ENCODE measurements around the gene SPEM3.
"Not testable (repeated sequence)": the region's sequence is repeated elsewhere in the genome, so short reads cannot be mapped to it uniquely, and the experiment has no call there.

SPEM3 gene

DNA sequence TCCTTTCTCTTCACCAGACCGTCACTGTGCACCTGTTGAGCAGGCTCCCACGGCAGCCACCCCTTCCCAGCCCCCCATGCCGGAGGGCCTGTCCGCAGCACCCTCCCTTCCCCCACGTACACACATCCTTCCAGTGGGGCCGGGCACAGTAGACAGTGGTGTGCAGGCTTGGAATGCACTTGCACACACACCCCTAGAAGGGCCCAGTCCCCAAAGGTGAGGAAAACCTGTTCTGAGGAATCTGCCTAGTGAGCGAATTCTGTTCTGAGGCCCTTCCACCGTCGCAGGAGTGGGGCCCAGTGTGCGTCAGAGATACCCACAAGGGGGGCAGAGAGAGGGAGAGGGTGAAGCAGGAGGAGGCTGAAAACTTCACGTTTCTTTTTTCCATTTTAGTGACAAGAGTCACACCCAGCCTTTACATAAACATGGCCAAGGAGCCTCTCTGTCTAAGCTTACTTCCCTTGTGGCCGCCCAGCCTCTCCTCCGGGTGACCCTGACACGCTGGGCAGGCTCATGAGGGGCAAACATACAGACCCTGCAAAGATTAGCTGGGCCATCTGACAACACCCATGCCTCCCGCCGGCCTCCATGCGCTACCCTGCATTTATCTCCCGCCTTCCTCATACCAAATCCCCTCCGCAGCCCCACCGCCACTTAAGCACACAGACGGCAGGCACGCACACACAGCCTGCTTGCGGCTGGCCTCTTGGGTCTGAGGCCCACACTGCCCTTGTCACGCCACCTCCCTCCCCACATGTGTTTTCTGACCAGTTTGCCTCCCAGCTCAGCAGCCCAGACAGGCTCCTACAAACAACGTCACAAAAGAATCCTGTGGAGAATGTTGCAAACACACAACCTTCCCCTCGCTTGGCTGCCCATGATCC lies 49.0 kb downstream of the SPEM3 start:
- ATAC-seq (ENCODE audit: low read depth): peak; percentile 17
- Histone ChIP-seq H3K36me3 (ENCODE audit: low read depth) (peaks cover 9% of the 10 kb centered on the region; the same call in 1 of the 2 replicates), H3K4me3 (ENCODE audit: severe bottlenecking) (peak overlapping the region; percentile 62), H3K27me3 (ENCODE audit: insufficient read depth, poor library complexity, severe bottlenecking) (no peaks in the 10 kb centered on the region), H3K9me3 (ENCODE audit: severe bottlenecking) (no peaks in the 10 kb centered on the region), H3K4me1 (ENCODE audit: insufficient read depth, poor library complexity, severe bottlenecking) (peaks cover 24% of the 10 kb centered on the region), H3K27ac (ENCODE audit: poor library complexity, severe bottlenecking) (peak overlapping the region; percentile 95)
- DNase-seq (ENCODE audit: low spot score): no peak
- TF ChIP-seq, protein P1, sequence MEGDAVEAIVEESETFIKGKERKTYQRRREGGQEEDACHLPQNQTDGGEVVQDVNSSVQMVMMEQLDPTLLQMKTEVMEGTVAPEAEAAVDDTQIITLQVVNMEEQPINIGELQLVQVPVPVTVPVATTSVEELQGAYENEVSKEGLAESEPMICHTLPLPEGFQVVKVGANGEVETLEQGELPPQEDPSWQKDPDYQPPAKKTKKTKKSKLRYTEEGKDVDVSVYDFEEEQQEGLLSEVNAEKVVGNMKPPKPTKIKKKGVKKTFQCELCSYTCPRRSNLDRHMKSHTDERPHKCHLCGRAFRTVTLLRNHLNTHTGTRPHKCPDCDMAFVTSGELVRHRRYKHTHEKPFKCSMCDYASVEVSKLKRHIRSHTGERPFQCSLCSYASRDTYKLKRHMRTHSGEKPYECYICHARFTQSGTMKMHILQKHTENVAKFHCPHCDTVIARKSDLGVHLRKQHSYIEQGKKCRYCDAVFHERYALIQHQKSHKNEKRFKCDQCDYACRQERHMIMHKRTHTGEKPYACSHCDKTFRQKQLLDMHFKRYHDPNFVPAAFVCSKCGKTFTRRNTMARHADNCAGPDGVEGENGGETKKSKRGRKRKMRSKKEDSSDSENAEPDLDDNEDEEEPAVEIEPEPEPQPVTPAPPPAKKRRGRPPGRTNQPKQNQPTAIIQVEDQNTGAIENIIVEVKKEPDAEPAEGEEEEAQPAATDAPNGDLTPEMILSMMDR (IDR thresholded peaks at IDR 0.05; ENCODE audit: poor library complexity, severe bottlenecking): no peak

DNA sequence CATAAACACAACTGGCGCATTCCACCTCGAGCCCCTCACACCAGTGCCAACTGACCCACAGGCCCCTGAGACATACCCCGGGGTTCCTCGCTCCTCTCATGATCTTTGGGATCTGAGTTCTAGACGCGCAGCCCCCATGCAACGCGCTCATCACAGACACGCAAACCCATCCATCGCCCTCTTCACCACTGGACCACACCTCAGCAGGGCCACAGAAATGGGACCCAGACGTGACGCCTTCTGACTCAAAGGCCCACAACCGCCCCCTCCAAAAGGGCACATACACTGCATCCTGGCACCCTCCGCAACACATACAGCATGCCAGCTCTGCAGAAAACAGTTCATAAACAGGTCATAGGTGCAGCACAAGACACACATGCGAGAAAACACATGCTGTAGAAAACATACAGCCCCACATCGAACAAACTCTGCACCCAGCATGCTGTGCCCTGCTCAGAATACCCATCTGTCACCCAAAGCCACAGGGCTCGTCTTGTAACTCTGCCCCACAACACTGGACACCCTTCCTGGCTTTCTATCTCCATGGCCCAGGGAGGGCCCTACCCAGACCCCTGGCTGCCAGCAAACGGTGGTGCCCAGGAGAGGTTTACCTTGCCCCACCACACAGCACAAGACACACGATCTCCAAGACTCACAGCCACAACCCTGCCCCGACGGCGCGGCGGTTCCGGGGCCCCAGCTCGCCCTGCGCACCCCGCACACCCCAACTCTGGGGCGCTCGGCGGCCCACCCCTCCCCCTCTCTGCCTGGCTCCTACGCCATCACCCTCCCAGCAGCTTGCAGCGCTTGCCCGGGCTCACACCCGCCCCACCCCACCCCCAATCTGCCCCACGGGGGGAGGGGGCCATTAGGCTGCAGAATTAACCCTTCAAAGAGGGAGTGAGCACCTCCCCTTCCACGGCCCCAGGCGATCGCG lies 49.9 kb downstream of the SPEM3 start:
- Histone ChIP-seq H3K9me3 (ENCODE audit: severe bottlenecking) (no peaks in the 10 kb centered on the region), H3K4me3 (ENCODE audit: severe bottlenecking) (peak overlapping the region; percentile 62), H3K27me3 (ENCODE audit: insufficient read depth, poor library complexity, severe bottlenecking) (no peaks in the 10 kb centered on the region), H3K27ac (ENCODE audit: poor library complexity, severe bottlenecking) (peak overlapping the region; percentile 95), H3K4me1 (ENCODE audit: insufficient read depth, poor library complexity, severe bottlenecking) (peaks cover 24% of the 10 kb centered on the region), H3K36me3 (ENCODE audit: low read depth) (peaks cover 9% of the 10 kb centered on the region; the same call in 1 of the 2 replicates)
- TF ChIP-seq, protein P1 (IDR thresholded peaks at IDR 0.05; ENCODE audit: poor library complexity, severe bottlenecking): no peak
- DNase-seq (ENCODE audit: low spot score) (no peak), ATAC-seq (ENCODE audit: low read depth) (peak; percentile 11)

DNA sequence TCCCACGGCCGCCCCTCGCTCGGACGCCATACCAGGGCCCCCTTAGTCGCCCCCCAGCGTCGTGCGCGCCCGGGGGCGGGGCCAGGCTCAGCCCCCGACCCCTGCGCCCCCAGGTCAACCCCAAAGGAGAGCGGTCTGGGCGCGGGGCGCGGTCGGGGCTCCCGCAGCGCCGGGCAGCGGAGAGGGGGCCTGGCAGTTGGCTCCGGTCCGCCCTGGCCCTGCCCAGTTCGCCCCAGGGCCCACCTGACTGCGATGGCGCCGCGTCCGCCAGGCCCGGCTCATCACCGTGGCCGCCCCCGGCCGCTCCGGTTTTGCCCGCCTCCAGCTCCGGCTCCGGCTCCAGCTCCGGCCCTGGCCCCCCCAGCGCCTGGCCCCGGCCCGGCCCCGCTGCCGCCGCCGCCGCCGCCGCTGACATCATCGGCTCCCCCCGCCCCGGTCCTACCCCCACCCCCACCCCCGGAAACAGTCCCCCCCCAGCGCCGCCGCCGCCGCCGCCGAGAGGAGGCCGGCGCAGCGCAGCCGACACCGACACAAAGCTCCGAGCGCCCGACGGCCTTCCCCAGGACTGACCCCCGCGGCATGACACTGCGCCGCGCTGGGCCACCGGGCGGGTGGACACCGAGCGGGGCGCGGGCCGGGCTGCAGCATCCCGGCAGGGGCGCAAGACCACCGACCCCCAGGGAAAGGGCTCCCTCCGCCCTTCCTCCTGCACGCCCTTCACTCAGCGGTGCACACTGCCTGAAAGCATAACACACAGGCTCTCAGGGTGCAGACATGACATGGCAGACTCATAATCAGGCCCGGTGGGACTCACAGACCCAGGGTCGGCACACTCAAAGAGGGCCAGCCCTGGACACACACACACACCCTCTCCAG lies 50.8 kb downstream of the SPEM3 start, which contains the start of gene ZBTB4:
ZBTB4 (minus strand) TSS at position 419 of the 876 bp plus-strand sequence. CDS start 12,830 bp downstream, outside the sequence.
- TF ChIP-seq, protein P1 (IDR thresholded peaks at IDR 0.05; ENCODE audit: poor library complexity, severe bottlenecking): no peak
- peak within 1 kb of the TSS; percentile 95 for H3K27ac ChIP-seq (ENCODE audit: poor library complexity, severe bottlenecking)
- peak within 1 kb of the TSS; percentile 62 for H3K4me3 ChIP-seq (ENCODE audit: severe bottlenecking)
- no peaks in the 10 kb centered on the region for H3K27me3 ChIP-seq (ENCODE audit: insufficient read depth, poor library complexity, severe bottlenecking)
- DNase-seq (ENCODE audit: low spot score) (no peak), ATAC-seq (ENCODE audit: low read depth) (no peak)
- H3K4me1 ChIP-seq (ENCODE audit: insufficient read depth, poor library complexity, severe bottlenecking): peaks cover 24% of the 10 kb centered on the region
- no peaks in the 10 kb centered on the region for H3K9me3 ChIP-seq (ENCODE audit: severe bottlenecking)
- peaks cover 7% of the 10 kb centered on the region; the same call in 1 of the 2 replicates for H3K36me3 ChIP-seq (ENCODE audit: low read depth)

DNA sequence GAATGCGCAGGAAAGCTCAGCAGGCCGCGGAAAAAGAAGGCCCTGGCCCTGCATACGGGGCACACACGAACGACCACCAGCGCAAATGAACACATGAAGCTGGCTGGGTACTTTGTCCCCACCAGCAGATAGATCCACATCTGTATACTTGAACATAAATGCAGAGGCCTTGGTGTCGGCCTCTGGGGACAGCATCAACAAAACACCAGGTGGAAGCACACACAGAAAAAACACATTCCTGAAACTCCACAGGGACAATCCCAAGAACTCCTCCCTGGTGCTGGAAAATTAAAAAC lies 51.4 kb downstream of the SPEM3 start:
- no peaks in the 10 kb centered on the region for H3K27me3 ChIP-seq (ENCODE audit: insufficient read depth, poor library complexity, severe bottlenecking)
- DNase-seq (ENCODE audit: low spot score) (no peak), ATAC-seq (ENCODE audit: low read depth) (no peak)
- H3K9me3 ChIP-seq (ENCODE audit: severe bottlenecking): no peaks in the 10 kb centered on the region
- peak overlapping the region; percentile 62 for H3K4me3 ChIP-seq (ENCODE audit: severe bottlenecking)
- H3K27ac ChIP-seq (ENCODE audit: poor library complexity, severe bottlenecking): peak overlapping the region; percentile 95
- TF ChIP-seq, protein P1 (IDR thresholded peaks at IDR 0.05; ENCODE audit: poor library complexity, severe bottlenecking): no peak
- peaks cover 5% of the 10 kb centered on the region; the same call in 1 of the 2 replicates for H3K36me3 ChIP-seq (ENCODE audit: low read depth)
- peaks cover 22% of the 10 kb centered on the region for H3K4me1 ChIP-seq (ENCODE audit: insufficient read depth, poor library complexity, severe bottlenecking)

DNA sequence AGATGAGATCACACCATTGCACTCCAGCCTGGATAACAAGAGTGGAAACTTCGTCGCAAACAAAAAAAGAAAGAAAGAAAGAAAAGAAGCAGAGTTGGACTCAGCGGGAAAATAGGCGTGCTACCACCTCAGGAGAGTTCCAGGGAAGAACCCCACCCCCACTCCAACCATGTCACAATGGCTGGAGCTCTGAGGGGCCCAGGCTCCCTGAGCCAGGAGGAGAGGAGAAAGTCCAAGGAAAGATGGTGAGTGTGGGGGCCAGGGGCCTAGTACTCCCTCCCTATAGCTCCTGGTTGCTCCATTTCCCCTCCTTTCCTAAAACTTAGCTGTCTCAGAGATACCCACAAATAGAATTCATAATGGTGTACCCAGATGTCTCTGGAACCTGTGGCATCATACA lies 52.6 kb downstream of the SPEM3 start, which contains the start of gene SLC35G6:
SLC35G6 (plus strand) TSS at position 172 of the 400 bp plus-strand sequence; CDS start at position 243, 71 bp downstream.
- not testable (repeated sequence) for ATAC-seq (ENCODE audit: low read depth); H3K9me3 ChIP-seq (ENCODE audit: severe bottlenecking); H3K36me3 ChIP-seq (ENCODE audit: low read depth); H3K27me3 ChIP-seq (ENCODE audit: insufficient read depth, poor library complexity, severe bottlenecking); H3K4me3 ChIP-seq (ENCODE audit: severe bottlenecking); DNase-seq (ENCODE audit: low spot score)
- H3K27ac ChIP-seq (ENCODE audit: poor library complexity, severe bottlenecking): peak within 1 kb of the TSS; percentile 95
- peaks cover 15% of the 10 kb centered on the region for H3K4me1 ChIP-seq (ENCODE audit: insufficient read depth, poor library complexity, severe bottlenecking)

DNA sequence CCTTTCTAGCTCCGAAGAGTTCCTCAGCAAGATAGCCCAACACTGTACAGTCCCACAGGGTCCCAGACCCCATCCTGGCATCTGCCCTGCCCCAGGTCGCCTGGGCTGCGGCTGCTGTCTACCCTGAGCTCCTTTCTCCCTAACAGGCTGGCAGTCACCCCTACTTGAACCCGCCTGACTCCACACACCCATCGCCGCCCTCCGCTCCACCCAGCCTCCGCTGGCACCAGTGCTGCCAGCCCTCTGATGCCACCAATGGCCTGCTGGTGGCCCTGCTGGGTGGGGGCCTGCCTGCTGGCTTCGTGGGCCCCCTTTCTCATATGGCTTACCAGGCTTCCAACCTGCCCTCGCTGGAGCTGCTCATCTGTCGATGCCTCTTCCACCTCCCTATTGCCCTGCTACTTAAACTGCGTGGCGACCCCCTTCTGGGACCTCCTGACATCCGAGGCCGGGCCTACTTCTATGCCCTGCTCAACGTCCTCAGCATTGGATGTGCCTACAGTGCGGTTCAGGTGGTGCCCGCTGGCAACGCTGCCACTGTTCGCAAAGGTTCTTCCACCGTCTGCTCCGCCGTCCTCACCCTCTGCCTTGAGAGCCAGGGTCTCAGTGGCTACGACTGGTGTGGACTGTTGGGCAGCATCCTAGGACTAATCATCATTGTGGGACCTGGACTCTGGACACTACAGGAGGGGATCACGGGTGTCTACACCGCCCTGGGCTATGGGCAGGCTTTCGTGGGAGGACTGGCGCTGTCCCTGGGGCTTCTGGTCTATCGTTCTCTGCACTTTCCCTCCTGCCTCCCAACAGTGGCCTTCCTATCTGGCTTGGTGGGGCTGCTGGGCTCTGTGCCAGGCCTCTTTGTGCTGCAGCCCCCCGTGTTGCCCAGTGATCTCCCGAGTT lies 53.4 kb downstream of the SPEM3 start:
- Histone ChIP-seq H3K27ac (ENCODE audit: poor library complexity, severe bottlenecking) (peak overlapping the region; percentile 95), H3K4me1 (ENCODE audit: insufficient read depth, poor library complexity, severe bottlenecking) (peaks cover 17% of the 10 kb centered on the region)
- not testable (repeated sequence) for H3K36me3 ChIP-seq (ENCODE audit: low read depth); H3K9me3 ChIP-seq (ENCODE audit: severe bottlenecking); DNase-seq (ENCODE audit: low spot score); H3K27me3 ChIP-seq (ENCODE audit: insufficient read depth, poor library complexity, severe bottlenecking); H3K4me3 ChIP-seq (ENCODE audit: severe bottlenecking); ATAC-seq (ENCODE audit: low read depth)
